NCI-H2196 (cell line): ENCODE data around the gene SCYL2.

ENCODE experiments used
- DNase-seq: peaks from one replicate; lab custom pipeline; 2025; ENCODE audit not compliant: unreplicated experiment; lab: John Stamatoyannopoulos, UW

The SCYL2 gene

GRCh38 chr12:100371146-100371545, 104.2 kb downstream of the SCYL2 start:
- DNase-seq, result no peak

DNA sequence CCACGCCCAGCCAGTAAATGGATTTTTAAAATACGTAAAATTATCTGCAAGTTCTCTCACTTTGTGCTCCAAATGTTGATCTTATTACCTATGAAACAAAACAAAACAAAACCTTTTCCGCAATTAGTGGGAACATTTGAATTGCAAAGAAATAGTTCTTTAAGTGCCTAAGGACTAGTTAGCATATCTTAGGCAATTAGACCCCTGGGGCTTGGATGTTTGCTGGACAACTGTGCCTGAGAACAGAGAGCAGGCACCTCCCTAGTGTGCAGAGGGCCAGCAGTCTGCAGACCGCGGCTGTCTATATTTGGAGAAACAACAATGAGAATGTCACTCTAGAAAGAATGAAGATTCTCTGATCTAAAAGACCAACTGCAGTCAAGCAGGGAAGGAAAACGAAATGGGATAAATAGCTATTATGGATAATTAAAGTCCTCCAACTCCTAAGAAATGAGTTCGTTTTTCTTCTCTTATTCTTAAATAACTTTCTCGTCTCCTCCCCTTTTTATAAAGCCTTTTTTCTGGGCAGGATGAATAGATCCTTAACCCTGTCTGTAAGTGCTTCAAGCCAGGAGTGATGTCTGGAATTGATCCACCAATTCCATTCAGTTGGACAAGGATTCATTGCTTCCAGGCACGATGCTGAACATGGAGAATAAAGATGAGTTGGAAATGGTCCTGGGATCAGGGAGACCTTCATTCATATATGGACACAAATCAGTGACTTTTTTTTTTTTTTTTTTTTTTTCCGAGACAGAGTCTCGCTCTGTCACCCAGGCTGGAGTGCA, 106.1 kb downstream of the SCYL2 start:
- no peak for DNase-seq

- DNase-seq, result peak; percentile 10
Measured at GRCh38 chr12:100375038-100375735, 108.2 kb downstream of the SCYL2 start.

DNA sequence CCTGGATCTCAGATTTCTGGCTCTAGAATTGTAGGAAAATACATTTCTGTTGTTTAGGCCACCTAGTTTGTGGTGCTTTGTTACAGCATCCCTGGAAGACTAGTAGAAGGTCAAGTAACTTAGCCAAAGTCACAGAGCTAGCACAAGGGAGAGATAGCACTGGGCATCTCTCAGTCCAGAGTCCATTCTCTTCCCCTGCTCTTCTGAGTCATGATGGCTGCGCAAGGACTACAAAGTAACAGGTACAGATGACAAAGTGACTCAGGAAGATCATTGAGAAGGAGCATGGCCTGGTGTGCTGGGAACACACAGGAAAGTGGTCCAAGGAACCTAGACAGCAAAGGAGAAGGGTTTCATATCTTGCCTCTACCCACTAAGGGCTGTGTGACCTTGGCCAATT, 109.2 kb downstream of the SCYL2 start:
- DNase-seq, result no peak

DNA sequence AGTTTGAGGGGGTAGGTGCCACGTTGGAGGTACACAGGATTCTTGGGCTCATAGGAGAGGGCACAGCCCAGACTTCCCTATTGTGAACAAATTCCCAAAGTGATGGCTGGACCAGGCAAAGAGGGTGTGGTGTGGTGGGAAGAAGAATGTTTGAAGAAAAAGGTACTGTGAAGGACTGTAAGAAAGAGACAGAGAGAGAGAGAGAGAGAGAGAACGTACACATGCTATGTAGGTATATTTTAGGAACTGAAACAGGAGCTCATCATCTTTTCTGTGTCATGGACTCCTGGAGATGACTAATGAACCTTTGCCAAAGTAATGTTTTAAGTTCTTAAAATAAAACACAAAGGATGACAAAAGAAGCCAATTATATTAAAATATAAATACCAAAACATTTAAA, 114.4 kb downstream of the SCYL2 start:
- no peak for DNase-seq

DNA sequence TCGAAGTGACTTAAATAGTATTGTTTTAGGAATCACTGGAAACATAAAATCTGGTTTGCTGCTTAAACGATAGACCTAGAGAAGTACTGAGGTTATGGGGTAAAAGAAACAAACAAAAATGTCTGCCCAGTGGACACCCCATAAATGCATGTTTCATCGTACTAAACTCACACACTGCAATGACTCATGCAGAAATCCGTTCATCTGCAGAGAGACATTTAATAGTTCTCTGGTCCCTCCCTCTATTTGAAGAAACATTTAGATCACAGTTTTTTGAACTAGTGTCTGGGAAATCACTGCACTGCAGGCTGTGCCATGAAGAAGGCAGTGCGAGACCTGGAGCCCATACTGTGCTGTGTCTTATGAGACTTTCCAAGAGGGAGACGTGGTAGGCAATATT, 115.4 kb downstream of the SCYL2 start:
- no peak for DNase-seq

DNA sequence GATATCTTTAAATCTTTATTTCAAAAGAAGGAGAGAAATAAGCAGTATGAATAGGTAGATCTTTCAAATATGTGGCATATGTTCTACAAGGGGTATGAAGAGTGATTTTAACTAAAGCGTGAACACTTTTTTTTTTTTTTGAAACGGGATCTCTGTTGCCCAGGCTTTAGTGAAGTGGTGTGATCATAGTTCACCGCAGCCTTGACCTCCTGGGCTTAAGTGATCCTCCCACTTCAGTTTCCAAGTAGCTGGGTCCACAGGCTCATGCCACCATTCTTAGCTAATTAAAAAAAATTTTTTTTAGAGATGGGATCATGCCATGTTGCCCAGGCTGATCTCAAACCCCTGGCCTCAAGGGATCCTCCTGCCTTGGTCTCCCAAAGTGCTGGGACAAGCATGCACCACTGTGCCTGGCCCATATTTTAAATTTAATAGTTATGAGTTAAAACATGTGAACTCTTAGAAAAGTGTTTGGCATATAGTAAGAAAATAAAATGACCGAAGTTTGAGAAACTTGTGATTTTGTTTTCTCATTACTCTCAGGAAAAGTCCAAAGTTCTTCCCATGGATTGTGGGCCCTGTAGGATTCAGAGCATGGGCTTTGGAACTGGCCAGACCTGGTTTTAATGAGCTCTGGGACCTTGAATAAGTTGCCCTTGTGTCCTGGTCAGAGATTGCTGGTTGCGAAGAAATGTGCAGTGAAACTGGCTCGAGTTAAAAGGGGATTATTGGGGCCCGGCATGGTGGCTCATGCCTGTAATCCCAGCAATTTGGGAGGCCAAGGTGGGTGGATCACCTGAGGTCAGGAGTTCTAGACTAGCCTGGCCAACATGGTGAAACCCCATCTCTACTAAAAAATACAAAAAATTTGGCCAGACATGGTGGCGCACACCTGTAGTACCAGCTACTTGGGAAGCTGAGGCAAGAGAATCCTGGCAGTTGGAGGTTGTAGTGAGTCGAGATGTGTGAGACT, 116.9 kb downstream of the SCYL2 start:
- DNase-seq, result no peak

DNA sequence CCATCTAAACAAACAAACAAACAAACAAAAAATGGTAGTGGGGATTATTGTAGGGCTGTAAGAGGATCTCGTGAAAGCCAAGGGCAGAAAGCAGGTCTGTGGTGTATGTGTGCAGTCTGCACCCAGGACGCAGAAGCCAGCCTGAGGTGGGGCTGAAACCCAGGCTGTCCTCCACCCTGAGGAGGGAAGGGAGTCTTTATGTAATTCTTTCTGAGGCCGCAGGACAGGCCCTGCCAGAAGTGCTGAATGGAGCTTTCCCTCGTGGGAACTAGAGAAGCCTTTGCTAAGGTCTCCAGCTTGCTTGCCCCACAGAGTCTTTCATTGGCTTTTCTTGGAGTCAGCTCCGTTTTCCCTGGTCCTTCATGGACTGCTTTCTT, 117.6 kb downstream of the SCYL2 start:
- no peak for DNase-seq

- DNase-seq, result no peak
Measured at GRCh38 chr12:100388382-100388781, 121.4 kb downstream of the SCYL2 start.
